GM20431 (cell line): ENCODE results near the gene CDH10.

Source experiments
- in situ Hi-C: fragments of 300-500 bp; cut with MseI, MboI; formaldehyde crosslinking; loops from one replicate; pipeline ENCODE4 v1.15.0; 2020; ENCODE audit warnings: low sequenced_read_pairs; ENCODE audit not compliant: unreplicated experiment

Gene CDH10

DNA sequence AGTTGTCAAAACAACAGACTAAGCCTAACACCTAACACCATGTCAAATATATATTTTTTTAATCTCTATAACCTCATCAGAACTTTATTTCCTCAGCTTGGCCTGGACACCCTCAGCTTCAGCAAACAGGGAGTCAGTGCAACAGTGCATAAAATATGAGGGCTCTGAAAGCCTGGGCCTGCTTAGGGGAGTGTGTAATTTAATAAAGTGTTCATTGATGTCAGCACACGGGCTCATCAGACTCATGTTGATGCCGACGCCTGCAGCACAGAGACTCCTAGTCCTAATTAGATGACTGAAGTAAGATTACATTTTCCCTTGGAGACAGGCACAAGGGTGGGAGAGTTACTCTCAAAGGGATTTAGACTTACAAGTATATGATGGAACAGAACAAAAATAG is 37.8 kb downstream of the CDH10 start:
- in situ Hi-C loops = no loop called here

DNA sequence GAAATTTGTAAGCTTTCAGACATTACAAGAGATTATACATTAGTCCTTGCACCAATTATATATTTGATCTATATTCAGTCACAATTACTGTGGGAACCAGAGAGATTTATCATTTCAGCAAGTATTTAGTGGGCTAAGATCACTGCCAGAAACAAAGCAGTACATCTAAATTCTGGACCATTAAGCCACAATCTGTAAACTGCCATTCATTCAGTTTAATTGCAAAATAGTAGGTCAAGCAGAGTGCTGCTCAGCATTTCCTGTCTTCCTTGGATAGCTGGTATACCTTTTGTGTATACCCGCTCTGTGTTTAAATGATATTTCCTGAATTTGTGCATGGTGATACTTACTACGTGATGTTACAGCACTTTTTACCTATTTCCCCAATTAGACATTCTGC is 42.6 kb downstream of the CDH10 start:
- in situ Hi-C loops = no loop called here

DNA sequence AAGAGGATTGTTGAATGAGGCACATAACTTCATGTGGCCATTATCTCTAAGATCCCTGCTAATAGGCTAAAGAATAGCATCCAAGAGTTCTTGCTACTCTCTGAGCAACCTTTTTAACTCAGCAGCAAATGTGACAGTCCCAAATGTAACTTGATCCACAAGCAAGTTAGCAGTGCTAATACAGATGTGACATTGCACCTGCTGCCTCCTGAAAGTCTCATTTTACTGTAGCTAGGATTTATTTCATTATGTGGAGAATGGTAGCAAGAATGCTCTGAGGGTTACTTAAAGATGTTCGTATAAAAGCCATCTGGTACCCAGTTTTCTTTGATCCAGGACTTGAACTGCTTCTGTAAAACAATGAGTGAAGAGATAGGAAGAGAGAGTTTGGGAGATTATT is 45.8 kb downstream of the CDH10 start:
- in situ Hi-C loops = no loop called here

DNA sequence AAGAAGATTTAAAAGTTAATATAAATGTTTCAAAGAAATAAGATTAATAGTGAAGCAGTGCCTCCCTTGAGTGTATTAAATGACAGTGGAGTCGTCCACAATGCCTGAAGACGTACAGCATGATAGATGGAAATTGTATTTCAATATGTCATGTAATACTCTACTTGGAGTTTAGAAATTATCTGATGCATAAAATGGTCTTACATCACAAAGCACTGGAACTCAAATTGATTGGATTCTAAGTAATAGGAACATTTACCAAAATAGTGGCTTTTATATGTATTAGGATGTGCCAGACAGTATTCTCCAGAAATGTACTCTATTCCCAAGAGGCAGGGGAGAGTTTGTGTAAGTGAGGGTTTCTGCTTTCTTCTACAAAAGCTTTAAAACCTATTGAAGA is 49.4 kb downstream of the CDH10 start:
- in situ Hi-C loops = no loop called here

DNA sequence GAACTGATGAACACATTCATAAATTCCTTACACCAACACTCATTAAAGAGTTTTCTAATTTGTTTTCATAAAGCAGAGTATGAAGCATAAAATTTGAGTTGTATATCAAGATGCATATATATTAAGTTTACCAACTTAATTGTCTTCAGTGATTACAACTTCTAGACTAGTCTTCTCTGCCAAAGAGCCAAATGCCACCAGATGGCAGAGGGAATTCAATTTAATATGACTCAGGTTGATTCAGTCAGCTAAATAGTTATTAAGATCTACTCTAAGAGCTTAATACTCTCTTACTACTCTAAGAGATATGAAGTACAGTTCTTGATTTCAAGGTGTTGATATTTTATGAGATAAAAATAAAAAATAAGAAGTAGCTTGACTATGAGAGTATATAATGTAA is 53.4 kb downstream of the CDH10 start:
- in situ Hi-C loops = no loop called here

DNA sequence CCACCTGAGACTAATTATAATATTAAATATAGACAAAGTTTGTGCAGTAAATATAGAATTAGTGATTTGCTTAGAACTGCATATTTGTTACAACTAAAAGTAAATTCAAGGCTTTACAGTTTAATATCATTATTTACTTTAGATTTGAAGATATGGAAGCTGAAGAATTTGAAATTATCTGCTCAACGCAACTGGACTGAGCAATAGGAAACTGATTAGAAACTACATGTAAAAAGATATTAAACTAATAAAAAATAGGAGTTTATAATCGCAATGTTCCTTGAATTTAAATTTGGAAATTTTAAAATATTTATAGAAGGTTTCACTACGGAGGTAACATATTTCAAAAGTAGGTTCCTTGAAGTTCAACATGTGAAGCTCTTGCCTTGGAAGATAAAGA is 55.2 kb downstream of the CDH10 start:
- in situ Hi-C loops = no loop called here

DNA sequence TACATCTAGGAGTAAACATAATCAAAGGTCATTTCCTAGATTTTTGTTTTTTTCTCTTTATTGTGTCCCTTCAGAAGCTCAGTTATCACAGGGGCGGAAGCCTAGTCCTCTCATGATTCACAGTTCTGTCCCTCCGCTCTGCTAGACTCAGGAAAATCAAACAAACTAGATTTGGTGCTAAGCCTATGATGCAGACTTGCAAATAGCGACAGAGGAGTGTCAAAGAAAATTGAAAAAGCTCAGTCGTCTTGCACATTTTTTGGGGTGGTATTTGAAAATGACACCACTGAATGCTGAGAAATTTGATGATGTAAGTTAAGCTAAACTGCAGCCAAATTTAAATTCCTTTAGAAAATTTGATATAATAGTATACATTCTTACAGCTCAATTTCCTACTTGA is 59.0 kb downstream of the CDH10 start:
- in situ Hi-C loops = no loop called here

DNA sequence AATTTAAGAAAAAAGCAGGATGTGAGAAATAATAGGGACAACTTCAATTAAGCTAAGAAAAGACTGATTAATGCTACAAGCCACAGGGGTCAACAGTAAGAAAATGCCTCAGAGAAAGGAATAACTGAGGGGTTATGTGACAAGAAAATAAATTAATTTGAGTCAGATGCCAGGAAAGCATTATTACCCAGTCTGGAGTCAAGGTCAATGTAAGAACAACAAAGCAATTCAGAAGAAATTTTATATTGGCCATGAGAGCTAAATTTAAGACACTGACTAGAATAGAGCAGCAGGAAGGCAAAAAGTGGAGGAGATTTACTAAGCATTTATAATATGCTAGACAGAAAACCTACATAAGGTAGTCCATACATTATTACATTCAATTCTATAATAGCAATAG is 73.5 kb downstream of the CDH10 start:
- in situ Hi-C loops = no loop called here

DNA sequence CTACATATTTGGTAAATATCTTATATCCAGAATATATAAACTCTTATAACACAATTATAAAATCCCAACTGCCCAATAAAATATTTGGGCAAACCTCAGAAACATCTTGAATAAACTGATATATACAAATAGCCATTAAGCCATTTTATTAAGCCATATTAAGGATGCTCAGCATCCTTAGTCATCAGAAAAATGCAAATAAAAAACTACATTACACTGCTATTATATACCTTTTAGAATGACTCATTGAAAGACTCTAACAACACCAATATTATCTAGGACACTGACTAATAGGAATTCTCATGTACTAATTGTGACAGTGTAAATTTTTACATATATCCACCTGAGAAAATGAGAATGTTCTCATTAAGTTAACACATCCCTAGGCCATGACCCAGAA is 77.8 kb downstream of the CDH10 start:
- in situ Hi-C loops = no loop called here

DNA sequence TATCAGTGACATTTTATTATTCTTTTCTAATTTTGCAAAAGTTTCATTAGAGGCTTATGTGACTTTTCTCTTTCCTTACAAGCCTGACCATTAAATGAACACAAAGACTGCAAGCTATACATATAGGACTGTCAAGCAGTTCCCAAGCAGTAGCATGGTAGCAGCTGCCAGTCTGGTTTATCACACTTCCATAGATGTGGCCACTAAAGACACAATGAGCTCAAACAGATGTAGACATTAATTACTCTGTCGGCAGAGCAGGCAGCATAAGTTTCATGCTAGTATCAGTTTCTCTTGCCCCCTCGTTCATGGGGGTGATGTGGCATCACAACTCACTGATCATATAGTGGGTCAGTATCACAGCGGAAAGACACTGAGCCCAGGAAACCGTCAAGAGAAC is 89.5 kb downstream of the CDH10 start:
- in situ Hi-C loops = no loop called here

DNA sequence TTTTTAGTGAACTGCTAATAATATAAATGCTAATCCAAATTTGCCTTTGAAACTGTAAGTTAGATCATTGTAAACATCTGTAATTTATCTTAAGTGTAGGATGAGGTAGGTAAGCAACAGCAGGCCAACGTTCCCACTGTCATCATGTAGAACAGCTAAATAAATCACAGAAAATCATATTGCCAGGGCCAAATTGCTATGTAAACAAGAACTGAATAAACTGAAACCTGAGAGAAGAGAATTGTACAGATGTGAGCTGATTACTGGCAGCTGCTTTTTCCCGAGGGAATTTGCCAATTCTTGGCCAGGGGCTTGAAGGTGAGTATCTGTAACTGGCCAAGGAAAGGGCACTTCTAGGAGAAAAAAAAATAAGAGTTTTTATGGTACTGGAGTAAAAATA is 97.6 kb downstream of the CDH10 start:
- in situ Hi-C loops = no loop called here

DNA sequence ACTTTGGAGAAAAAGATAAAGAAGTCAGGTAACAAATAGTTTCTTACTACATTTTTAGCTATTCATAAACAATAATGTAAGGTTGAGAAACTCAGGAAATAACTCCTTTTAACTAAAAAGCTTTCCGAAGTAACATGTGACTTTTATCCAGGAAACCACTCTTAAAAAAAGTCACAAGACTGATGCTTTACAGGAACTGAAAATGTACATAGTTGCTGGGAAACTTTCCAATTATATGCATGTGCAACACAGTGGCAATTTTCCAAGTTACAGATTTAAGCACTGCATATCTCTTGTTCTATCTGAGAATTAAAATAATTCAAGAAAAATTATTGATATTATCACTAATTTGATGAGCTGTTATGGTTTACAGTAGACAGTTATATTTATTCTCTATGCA is 105.2 kb downstream of the CDH10 start:
- in situ Hi-C loops = no loop called here

DNA sequence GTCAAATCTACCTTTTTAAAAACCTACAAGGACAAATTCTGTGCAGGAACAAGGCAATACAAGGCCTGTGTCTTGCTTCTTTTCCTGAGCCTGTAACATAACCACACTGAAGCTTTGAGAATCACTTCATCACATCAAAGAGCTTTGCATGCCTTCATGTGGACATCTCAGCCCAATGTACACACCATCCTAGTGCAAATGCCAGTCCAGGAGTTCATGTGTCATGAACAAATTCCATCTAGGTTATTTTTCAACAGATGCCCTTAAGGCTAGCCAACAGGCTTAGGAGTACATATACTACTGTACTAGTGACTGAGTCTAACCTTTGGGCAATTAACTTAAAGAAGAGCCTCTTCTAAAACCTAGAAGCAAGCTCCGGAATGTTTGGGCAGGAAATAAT is 106.4 kb downstream of the CDH10 start:
- in situ Hi-C loops = no loop called here

DNA sequence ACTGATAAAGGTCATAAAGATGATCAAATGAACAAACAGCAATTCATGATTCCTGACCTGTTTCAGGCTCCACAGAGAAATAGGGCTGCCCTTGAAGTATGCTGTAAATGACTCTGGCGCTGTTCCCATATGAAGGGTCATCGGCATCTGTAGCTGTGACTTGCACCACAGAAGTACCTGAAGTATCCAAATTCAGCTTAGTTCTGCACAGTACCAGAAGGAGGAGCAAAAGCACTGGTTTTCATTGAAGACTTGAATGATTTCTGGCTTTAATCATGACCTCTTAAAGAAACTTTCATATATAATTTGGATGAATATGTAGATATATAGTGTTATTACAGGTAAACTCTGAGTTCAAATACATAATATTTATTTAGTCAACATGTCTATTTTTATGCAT is 109.1 kb downstream of the CDH10 start:
- in situ Hi-C loops = no loop called here

DNA sequence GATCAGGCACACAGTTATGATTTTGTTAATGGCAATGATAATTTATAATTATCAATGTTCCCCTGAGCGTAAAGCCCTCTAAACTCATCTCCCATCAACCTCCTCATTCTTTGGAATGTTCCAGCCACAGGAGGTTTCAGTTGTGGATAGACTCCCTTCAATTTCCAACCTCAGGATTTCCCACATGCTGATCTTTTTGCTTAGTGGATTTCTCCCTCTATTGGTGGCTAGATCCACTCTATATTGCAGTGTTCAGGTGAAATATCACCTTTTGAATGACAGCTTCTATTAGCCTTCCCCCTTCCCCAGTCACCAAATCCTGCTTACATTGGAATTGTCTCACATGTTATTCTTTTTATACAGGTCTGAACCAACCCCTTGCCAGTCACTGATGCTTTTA is 113.9 kb downstream of the CDH10 start:
- in situ Hi-C loops = no loop called here

DNA sequence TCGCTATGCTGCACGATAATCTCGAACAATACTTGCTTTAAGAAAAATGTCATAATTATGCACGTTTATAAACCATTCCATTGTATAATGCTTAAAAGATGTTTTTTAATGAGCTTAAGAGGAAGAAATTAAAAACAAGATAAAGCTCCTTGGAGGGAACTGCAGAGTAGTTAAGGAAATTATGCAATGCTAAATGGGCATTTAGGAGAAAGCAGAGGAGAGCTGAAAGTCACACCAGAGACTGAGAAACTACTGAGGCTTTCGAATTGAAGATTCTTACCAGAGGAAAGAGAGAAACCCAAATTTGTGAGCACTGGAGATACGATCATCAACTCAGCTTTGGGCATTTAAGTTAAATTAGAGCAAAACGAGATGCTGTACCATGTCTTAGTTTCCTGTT is 119.4 kb downstream of the CDH10 start:
- in situ Hi-C loops = no loop called here

DNA sequence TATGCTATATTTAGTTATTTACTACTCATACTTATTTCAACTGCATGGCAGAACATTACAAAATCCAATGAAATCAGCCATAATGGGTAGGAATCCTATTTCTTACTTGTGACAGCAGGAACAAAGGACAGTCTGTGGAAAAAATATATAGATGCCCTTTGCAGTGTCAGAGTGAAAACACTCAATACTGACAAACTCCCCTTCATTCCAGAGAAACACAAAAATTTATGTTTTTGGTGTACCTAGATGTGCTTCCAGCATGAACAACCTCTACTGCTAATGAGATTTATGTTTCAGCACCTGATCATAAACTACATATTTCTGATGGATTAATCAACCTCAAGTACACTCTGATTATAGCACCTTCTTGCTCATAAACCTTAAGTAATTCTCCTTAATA is 132.4 kb downstream of the CDH10 start:
- in situ Hi-C loops = no loop called here

DNA sequence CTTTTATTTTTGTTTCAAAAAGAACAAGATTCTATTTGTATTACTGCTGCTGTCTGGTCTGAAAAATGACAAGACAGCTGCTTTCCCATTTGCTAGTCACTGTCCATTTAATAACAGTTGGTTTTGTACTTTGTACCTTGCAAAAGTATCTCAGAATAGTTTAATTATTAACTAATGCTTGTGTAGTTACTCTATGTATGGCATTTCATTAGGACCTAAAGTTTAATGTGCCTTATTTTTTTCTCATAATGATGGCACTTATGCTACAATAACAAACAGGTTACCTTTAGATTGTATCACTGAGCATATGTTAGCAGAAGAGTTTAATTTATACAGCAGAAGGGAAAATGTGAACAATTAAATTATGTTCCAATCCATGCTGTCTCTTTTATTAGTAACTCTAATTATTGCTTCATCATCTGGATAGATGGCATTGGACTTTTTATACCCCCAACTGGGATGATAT is 134.2 kb downstream of the CDH10 start:
- in situ Hi-C loops = no loop called here

DNA sequence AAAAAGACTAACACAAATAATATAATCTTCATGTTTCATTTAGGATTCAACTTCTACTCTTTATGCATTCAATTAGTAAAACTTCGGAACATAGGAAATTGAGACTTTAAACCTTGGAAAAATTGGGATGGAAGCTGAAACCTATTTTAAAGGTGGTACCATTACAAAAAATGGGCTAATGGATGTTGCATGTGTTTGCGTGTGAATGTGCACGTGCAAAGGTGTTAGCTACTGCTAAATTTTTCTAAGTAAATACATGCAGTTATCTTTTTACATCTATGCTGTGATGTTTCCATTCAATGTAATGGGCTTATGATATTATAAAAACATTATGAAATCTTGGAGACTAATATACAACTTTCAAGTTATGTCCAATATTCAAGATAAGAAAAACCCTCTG is 134.8 kb downstream of the CDH10 start:
- in situ Hi-C loops = no loop called here

DNA sequence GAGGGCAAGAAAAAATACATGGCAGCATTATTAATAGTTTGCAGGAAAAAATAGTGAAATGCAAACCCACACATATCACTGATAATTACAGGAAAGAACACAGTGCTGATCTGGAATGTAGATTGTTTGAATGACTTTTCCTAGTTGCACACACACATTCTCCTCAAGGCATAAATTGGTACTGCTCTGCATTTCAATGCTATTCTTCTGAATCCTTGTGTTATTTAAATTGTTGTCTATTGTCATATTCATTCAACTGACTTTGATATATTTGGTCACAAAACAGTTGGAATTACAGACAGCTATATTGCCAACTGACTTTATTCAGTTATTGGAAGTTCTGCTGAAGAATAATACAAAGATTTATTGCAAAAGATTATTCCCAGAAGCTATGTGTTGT is 139.5 kb downstream of the CDH10 start:
- in situ Hi-C loops = no loop called here

DNA sequence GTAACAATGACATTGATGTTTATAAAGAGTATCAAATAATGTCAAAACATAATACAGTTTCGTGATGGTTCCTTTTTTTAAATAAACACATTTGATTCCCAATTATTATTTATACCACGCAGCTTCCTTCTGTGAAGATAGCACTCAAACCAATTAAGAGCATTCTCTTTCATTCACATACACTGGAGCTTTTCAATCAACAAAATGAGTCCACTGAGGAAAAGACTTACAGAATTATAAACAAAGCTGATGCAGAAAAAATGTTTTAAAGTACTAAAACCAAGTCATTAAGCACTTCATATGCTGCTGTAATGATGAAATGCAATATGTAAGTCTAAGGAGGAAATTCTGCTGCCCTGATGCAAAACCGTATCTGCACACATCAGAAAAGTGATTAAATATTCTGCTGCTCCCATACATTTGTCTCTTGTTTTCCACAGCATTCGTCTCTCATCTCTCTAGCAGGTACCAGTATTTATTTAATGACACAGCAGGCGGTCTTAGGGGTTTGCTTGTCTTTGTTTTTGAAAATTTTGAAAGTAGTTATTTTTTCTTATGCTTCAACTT is 147.1 kb downstream of the CDH10 start:
- in situ Hi-C loops = no loop called here

DNA sequence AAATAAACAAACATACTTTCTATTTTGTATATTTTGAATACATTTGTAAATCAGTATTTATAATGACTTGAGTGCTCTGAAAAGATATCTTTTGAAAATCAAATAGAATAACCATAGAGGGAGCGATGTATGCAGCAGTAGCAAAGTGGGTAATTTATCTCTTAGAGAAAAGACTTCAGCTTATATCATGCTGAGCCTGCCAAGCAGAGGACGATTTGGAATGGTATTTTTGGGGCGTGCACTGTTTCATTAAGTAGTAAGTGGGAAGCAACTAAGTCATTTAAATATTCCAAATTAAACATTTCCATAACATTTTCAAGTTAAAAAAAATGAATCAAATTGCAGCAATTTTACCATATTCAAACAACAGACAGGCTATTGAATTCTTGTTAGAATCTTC is 147.6 kb downstream of the CDH10 start:
- in situ Hi-C loops = no loop called here

DNA sequence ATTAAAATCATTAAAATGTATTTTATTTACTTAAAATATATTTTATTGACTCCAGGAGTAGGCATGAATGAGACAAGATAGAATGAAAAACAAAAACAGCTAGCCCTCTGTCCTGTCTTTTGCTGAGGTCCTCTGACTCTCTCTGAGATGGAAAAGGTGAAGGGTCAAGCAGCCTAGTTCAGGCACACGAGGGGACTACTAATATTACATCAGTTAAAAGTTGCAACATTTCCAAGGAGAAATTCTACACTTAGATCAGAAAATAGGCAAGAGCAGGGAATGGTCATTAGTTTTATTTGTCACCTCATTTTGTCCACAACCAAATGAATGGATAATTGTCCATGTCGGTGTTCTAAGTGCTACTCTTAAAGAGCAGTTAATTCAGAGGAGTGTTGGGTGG is 148.5 kb downstream of the CDH10 start:
- in situ Hi-C loops = no loop called here
